ENCODE data around the gene AGBL1.

Gene AGBL1

GRCh38 chr15:86316726-86317383 lies 237.2 kb downstream of the AGBL1 start:
- TF ChIP-seq CTCF (IDR thresholded peaks at IDR 0.05; ENCODE audit: poor library complexity, severe bottlenecking): no peak
- Histone ChIP-seq H3K27me3 (ENCODE audit: insufficient read depth, poor library complexity, severe bottlenecking) (no peaks in the 10 kb centered on the region), H3K9me3 (ENCODE audit: severe bottlenecking) (no peaks in the 10 kb centered on the region), H3K4me1 (ENCODE audit: insufficient read depth, poor library complexity, severe bottlenecking) (peaks cover 12% of the 10 kb centered on the region), H3K36me3 (ENCODE audit: low read depth) (no peaks in the 10 kb centered on the region), H3K4me3 (ENCODE audit: severe bottlenecking) (no peak overlapping the region), H3K27ac (ENCODE audit: poor library complexity, severe bottlenecking) (peak overlapping the region; percentile 2)
- ATAC-seq (ENCODE audit: low read depth) (no peak), DNase-seq (ENCODE audit: low spot score) (no peak)

- Histone ChIP-seq H3K36me3 (ENCODE audit: low read depth) (no peaks in the 10 kb centered on the region), H3K9me3 (ENCODE audit: severe bottlenecking) (no peaks in the 10 kb centered on the region), H3K27ac (ENCODE audit: poor library complexity, severe bottlenecking) (peak overlapping the region; percentile 2), H3K27me3 (ENCODE audit: insufficient read depth, poor library complexity, severe bottlenecking) (no peaks in the 10 kb centered on the region), H3K4me1 (ENCODE audit: insufficient read depth, poor library complexity, severe bottlenecking) (peaks cover 12% of the 10 kb centered on the region), H3K4me3 (ENCODE audit: severe bottlenecking) (no peak overlapping the region)
- no peak for DNase-seq (ENCODE audit: low spot score)
- peak; percentile 93 for ATAC-seq (ENCODE audit: low read depth)
- no peak for TF ChIP-seq CTCF (IDR thresholded peaks at IDR 0.05; ENCODE audit: poor library complexity, severe bottlenecking)
Measured at GRCh38 chr15:86317384-86317740, 237.7 kb downstream of the AGBL1 start.

- Histone ChIP-seq H3K36me3 (ENCODE audit: low read depth) (no peaks in the 10 kb centered on the region), H3K27me3 (ENCODE audit: insufficient read depth, poor library complexity, severe bottlenecking) (no peaks in the 10 kb centered on the region), H3K4me3 (ENCODE audit: severe bottlenecking) (no peak overlapping the region), H3K4me1 (ENCODE audit: insufficient read depth, poor library complexity, severe bottlenecking) (peaks cover 16% of the 10 kb centered on the region), H3K9me3 (ENCODE audit: severe bottlenecking) (no peaks in the 10 kb centered on the region), H3K27ac (ENCODE audit: poor library complexity, severe bottlenecking) (no peak overlapping the region)
- TF ChIP-seq CTCF (IDR thresholded peaks at IDR 0.05; ENCODE audit: poor library complexity, severe bottlenecking): no peak
- no peak for ATAC-seq (ENCODE audit: low read depth)
- no peak for DNase-seq (ENCODE audit: low spot score)
Measured at GRCh38 chr15:86322629-86323028, 243.0 kb downstream of the AGBL1 start.

GRCh38 chr15:86327230-86327865 lies 247.7 kb downstream of the AGBL1 start:
- peak; percentile 87 for ATAC-seq (ENCODE audit: low read depth)
- H3K36me3 ChIP-seq (ENCODE audit: low read depth): no peaks in the 10 kb centered on the region
- peak overlapping the region; percentile 67 for H3K27ac ChIP-seq (ENCODE audit: poor library complexity, severe bottlenecking)
- no peaks in the 10 kb centered on the region for H3K27me3 ChIP-seq (ENCODE audit: insufficient read depth, poor library complexity, severe bottlenecking)
- peaks cover 11% of the 10 kb centered on the region for H3K9me3 ChIP-seq (ENCODE audit: severe bottlenecking)
- TF ChIP-seq CTCF (IDR thresholded peaks at IDR 0.05; ENCODE audit: poor library complexity, severe bottlenecking): no peak
- H3K4me3 ChIP-seq (ENCODE audit: severe bottlenecking): no peak overlapping the region
- no peak for DNase-seq (ENCODE audit: low spot score)
- peaks cover 17% of the 10 kb centered on the region for H3K4me1 ChIP-seq (ENCODE audit: insufficient read depth, poor library complexity, severe bottlenecking)

- H3K27me3 ChIP-seq (ENCODE audit: insufficient read depth, poor library complexity, severe bottlenecking): no peaks in the 10 kb centered on the region
- no peak for TF ChIP-seq CTCF (IDR thresholded peaks at IDR 0.05; ENCODE audit: poor library complexity, severe bottlenecking)
- H3K36me3 ChIP-seq (ENCODE audit: low read depth): no peaks in the 10 kb centered on the region
- ATAC-seq (ENCODE audit: low read depth) (no peak), DNase-seq (ENCODE audit: low spot score) (no peak)
- no peak overlapping the region for H3K4me3 ChIP-seq (ENCODE audit: severe bottlenecking)
- H3K4me1 ChIP-seq (ENCODE audit: insufficient read depth, poor library complexity, severe bottlenecking): peaks cover 19% of the 10 kb centered on the region
- H3K9me3 ChIP-seq (ENCODE audit: severe bottlenecking): peaks cover 16% of the 10 kb centered on the region
- peak overlapping the region; percentile 67 for H3K27ac ChIP-seq (ENCODE audit: poor library complexity, severe bottlenecking)
Measured at GRCh38 chr15:86328658-86329057, 249.0 kb downstream of the AGBL1 start.
